A549 (cell line): ENCODE results near the gene CEP85L. TPM values are rescaled to one million over a fixed set of nuclear protein-coding genes. Genes with fewer than 3 reads are reported as not detected.

Experiments used
- ATAC-seq, 2 experiments: fragments of 200-7000 bp in 1 of 2; fragments of >200 bp in 1 of 2; cut with Nextera tagmentation in 1 of 2; cut with Tn5 transposase in 1 of 2; 3 replicates each; pipeline versions ENCODE4 v1.8.0 to v1.9.1; 2018 to 2020; ENCODE audit warnings: mild to moderate bottlenecking in 1 of 2, moderate library complexity in 1 of 2
- CTCF ChIA-PET: fragments of 300-600 bp; sonication (Branson Sonifier 250); formaldehyde crosslinking; extraction: SDS; loops from one replicate; lab custom pipeline; 2021; ENCODE audit warnings: antibody characterized with exemption, inconsistent platforms; lab: Yijun Ruan, JAX
- POLR2A ChIA-PET: fragments of 350-600 bp; formaldehyde crosslinking; extraction: SDS; loops from one replicate; lab custom pipeline; 2021; ENCODE audit warnings: antibody characterized with exemption, inconsistent platforms; lab: Yijun Ruan, JAX
- DNase-seq, 2 experiments: peaks; one replicate each; pipeline versions ENCODE4 v3.0.0 to v3.0.0-alpha.2; 2011 to 2016; ENCODE audit warnings: low read depth in 1 of 2, low spot score in 1 of 2
- FAIRE-seq: peaks from 2 replicates; lab custom pipeline; 2011; peaks lifted over from hg19 to GRCh38; lab: Jason Lieb, UNC
- H3K27ac ChIP-seq, 2 experiments: fragments of >200 bp; sonication (Bioruptor Twin); formaldehyde crosslinking; 3 replicates each; pipeline ENCODE4 v1.5.1; 2016 to 2017
- H3K4me1 ChIP-seq: fragments of >200 bp; sonication (Bioruptor Twin); formaldehyde crosslinking; 3 replicates; pipeline ENCODE4 v1.6.1; 2016
- H3K4me2 ChIP-seq: fragments of >200 bp; sonication (Bioruptor Twin); formaldehyde crosslinking; 3 replicates; pipeline ENCODE4 v1.6.1; 2016
- H3K4me3 ChIP-seq: fragments of >200 bp; sonication (Bioruptor Twin); formaldehyde crosslinking; 3 replicates; pipeline ENCODE4 v1.5.1; 2016
- H3K9me3 ChIP-seq: fragments of >200 bp; sonication (Bioruptor Twin); formaldehyde crosslinking; 3 replicates; pipeline ENCODE4 v1.6.1; 2016
- ATOH8 ChIP-seq: fragments of 250-450 bp; sonication (Bioruptor Pico); IDR thresholded peaks from 2 replicates; pipeline ENCODE4 v1.5.0; 2020; ENCODE audit warnings: low read depth, mild to moderate bottlenecking, moderate library complexity
- BHLHE40 ChIP-seq: IDR thresholded peaks from 2 replicates; pipeline ENCODE4 v1.6.1; 2012; ENCODE audit warnings: low read depth, low read length, inconsistent platforms
- CBX2 ChIP-seq: fragments of 200-600 bp; sonication (generic); IDR thresholded peaks from 2 replicates; pipeline ENCODE4 v1.6.1; 2016; ENCODE audit warnings: low read depth, mild to moderate bottlenecking, borderline replicate concordance
- CHD2 ChIP-seq: fragments of 150-350 bp; IDR thresholded peaks from 2 replicates; pipeline ENCODE4 v1.6.1; 2014; ENCODE audit warnings: low read length; ENCODE audit not compliant: partially characterized antibody
- CHD4 ChIP-seq: fragments of 200-600 bp; sonication (generic); IDR thresholded peaks from 2 replicates; pipeline ENCODE4 v1.6.1; 2016; ENCODE audit warnings: antibody characterized with exemption, mild to moderate bottlenecking, borderline replicate concordance
- CTCF ChIP-seq: fragments of >200 bp; sonication (Bioruptor Twin); formaldehyde crosslinking; IDR thresholded peaks from 3 replicates; pipeline ENCODE4 v1.5.1; 2016
- EHF ChIP-seq: fragments of 250-450 bp; sonication (Bioruptor Pico); IDR thresholded peaks from 2 replicates; pipeline ENCODE4 v1.5.0; 2020; ENCODE audit warnings: mild to moderate bottlenecking
- ELK1 ChIP-seq: fragments of 150-350 bp; IDR thresholded peaks from 2 replicates; pipeline ENCODE4 v1.6.1; 2014; ENCODE audit warnings: low read depth, mild to moderate bottlenecking, low read length
- EP300 ChIP-seq, 2 experiments: fragments of >200 bp; sonication (Bioruptor Twin); formaldehyde crosslinking; IDR thresholded peaks; 2 replicates in 1 of 2; 3 replicates in 1 of 2; pipeline ENCODE4 v1.6.1; 2016 to 2017
- FOSB ChIP-seq: fragments of 250-450 bp; sonication (Bioruptor Pico); IDR thresholded peaks from 2 replicates; pipeline ENCODE4 v1.5.0; 2020; ENCODE audit warnings: mild to moderate bottlenecking, moderate library complexity
- FOSL2 ChIP-seq, 2 experiments: fragments of 450-650 bp in 1 of 2; fragments of >200 bp in 1 of 2; sonication (Bioruptor Twin) in 1 of 2; formaldehyde crosslinking; IDR thresholded peaks; 2 replicates each; pipeline versions ENCODE4 v1.5.0 to v1.6.1; 2016 to 2020; ENCODE audit warnings: mild to moderate bottlenecking in 1 of 2, moderate library complexity in 1 of 2
- HDAC2 ChIP-seq: fragments of 200-600 bp; sonication (generic); IDR thresholded peaks from 2 replicates; pipeline ENCODE4 v1.6.1; 2016
- HOXB13 ChIP-seq: fragments of 250-450 bp; sonication (Bioruptor Pico); IDR thresholded peaks from 2 replicates; pipeline ENCODE4 v1.5.0; 2020; ENCODE audit warnings: low read depth, mild to moderate bottlenecking, moderate library complexity
- MAFK ChIP-seq: fragments of 450-650 bp; IDR thresholded peaks from 2 replicates; pipeline ENCODE4 v1.6.1; 2014; ENCODE audit not compliant: partially characterized antibody
- NPAS2 ChIP-seq: fragments of 250-450 bp; sonication (Bioruptor Pico); IDR thresholded peaks from 2 replicates; pipeline ENCODE4 v1.8.0; 2022; ENCODE audit warnings: mild to moderate bottlenecking, moderate library complexity, borderline replicate concordance
- POLR2AphosphoS2 ChIP-seq: conservative IDR thresholded peaks from 2 replicates; pipeline ENCODE4 v1.6.1; 2012; ENCODE audit warnings: low read length, improper control_type of control experiment, inconsistent platforms
- RAD21 ChIP-seq, 2 experiments: fragments of >200 bp in 1 of 2; sonication (Bioruptor Twin) in 1 of 2; formaldehyde crosslinking in 1 of 2; IDR thresholded peaks in 1 of 2; conservative IDR thresholded peaks in 1 of 2; 2 replicates in 1 of 2; 3 replicates in 1 of 2; pipeline ENCODE4 v1.6.1; 2012 to 2018; ENCODE audit warnings: inconsistent platforms in 1 of 2
- REST ChIP-seq: fragments of 200-600 bp; sonication (generic); IDR thresholded peaks from 2 replicates; pipeline ENCODE4 v1.6.1; 2016; ENCODE audit warnings: antibody characterized with exemption, mild to moderate bottlenecking, moderate library complexity
- RFX5 ChIP-seq: fragments of 450-650 bp; IDR thresholded peaks from 2 replicates; pipeline ENCODE4 v1.7.1; 2014; ENCODE audit warnings: antibody characterized with exemption, mild to moderate bottlenecking, moderate library complexity
- SREBF2 ChIP-seq: fragments of 450-650 bp; IDR thresholded peaks from 2 replicates; pipeline ENCODE4 v1.6.1; 2014; ENCODE audit warnings: mild to moderate bottlenecking, moderate library complexity
- TFCP2L1 ChIP-seq: fragments of 250-450 bp; sonication (Bioruptor Pico); IDR thresholded peaks from 2 replicates; pipeline ENCODE4 v1.5.0; 2021; ENCODE audit warnings: mild to moderate bottlenecking
- TP53 ChIP-seq: fragments of 250-450 bp; sonication (Bioruptor Pico); IDR thresholded peaks from 2 replicates; pipeline ENCODE4 v1.5.0; 2021; ENCODE audit warnings: mild to moderate bottlenecking, moderate library complexity
- ZNF302 ChIP-seq: fragments of 250-450 bp; sonication (Bioruptor Pico); IDR thresholded peaks from 2 replicates; pipeline ENCODE4 v1.9.0; 2021; ENCODE audit warnings: inconsistent platforms, mild to moderate bottlenecking, moderate library complexity
- WGBS: methylation state at CpG from one replicate; pipeline ENCODE4 v1.1.6; 2017; ENCODE audit errors: missing lambda C conversion rate; 5-methylcytosine and 5-hydroxymethylcytosine counted together
- polyA plus RNA-seq, 4 experiments: library from polyadenylated mRNA; depleted of rRNA in 3 of 4; stranded (reverse); fragments of >200 nt; fragmentation: RNase III in 1 of 4; extraction: RNeasy Plus Mini Kit Qiagen cat#74134 plus additional on column Dnase treatment in 1 of 4; gene quantifications; 2 replicates in 3 of 4; 3 replicates in 1 of 4; pipeline ENCODE4 v1.2.3, GENCODE V29; 2011 to 2017
- TF ChIP-seq, protein P1 (sequence below): IDR thresholded peaks from 2 replicates; pipeline ENCODE4 v1.6.1; 2012
- TF ChIP-seq, protein P2 (sequence below): fragments of 450-650 bp; IDR thresholded peaks from 2 replicates; pipeline ENCODE4 v1.6.1; 2014; ENCODE audit warnings: antibody characterized with exemption
- TF ChIP-seq, protein P3 (sequence below): IDR thresholded peaks from 2 replicates; pipeline ENCODE4 v1.6.1; 2012; ENCODE audit warnings: low read depth, borderline replicate concordance

The CEP85L gene
- polyA plus RNA-seq, 2 of the 4 experiments (the other 2 are of a cell fraction): 1.3 to 3.4 TPM

- Histone ChIP-seq H3K4me2 (no peak overlapping the region), H3K9me3 (no peaks in the 10 kb centered on the region), H3K4me3 (no peak overlapping the region), H3K4me1 (no peaks in the 10 kb centered on the region), H3K27ac (no peak overlapping the region)
- POLR2A ChIA-PET: no interaction called here
- WGBS: 78% methylated on average over 1 of the region's 1 CpG
- no peak for FAIRE-seq
- CTCF ChIA-PET: no interaction called here
- DNase-seq: no peak
- no peak for ATAC-seq
- TF ChIP-seq, protein P1, sequence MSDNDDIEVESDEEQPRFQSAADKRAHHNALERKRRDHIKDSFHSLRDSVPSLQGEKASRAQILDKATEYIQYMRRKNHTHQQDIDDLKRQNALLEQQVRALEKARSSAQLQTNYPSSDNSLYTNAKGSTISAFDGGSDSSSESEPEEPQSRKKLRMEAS: no peak
- TF ChIP-seq FOSL2 (IDR thresholded peaks at IDR 0.05) (no peak), FOSL2 (CRISPR knock-in tag; IDR thresholded peaks at IDR 0.05) (no peak), REST (no peak), CHD2 (no peak), BHLHE40 (no peak), POLR2AphosphoS2 (no peak), TP53 (CRISPR knock-in tag) (no peak), MAFK (no peak), CBX2 (no peak), CTCF (no peak), NPAS2 (CRISPR knock-in tag) (no peak), FOSB (CRISPR knock-in tag) (no peak), EP300 (IDR thresholded peaks at IDR 0.05) (no peak)
- TF ChIP-seq, protein P2, sequence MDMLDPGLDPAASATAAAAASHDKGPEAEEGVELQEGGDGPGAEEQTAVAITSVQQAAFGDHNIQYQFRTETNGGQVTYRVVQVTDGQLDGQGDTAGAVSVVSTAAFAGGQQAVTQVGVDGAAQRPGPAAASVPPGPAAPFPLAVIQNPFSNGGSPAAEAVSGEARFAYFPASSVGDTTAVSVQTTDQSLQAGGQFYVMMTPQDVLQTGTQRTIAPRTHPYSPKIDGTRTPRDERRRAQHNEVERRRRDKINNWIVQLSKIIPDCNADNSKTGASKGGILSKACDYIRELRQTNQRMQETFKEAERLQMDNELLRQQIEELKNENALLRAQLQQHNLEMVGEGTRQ: no peak
- TF ChIP-seq, protein P3, sequence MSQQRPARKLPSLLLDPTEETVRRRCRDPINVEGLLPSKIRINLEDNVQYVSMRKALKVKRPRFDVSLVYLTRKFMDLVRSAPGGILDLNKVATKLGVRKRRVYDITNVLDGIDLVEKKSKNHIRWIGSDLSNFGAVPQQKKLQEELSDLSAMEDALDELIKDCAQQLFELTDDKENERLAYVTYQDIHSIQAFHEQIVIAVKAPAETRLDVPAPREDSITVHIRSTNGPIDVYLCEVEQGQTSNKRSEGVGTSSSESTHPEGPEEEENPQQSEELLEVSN: no peak
Measured at GRCh38 chr6:118668761-118669385, 17.5 kb upstream of the CEP85L start.

GRCh38 chr6:118667988-118668387 is 16.6 kb upstream of the CEP85L start:
- Histone ChIP-seq H3K9me3 (no peaks in the 10 kb centered on the region), H3K27ac (no peak overlapping the region), H3K4me1 (no peaks in the 10 kb centered on the region), H3K4me2 (no peak overlapping the region), H3K4me3 (no peak overlapping the region)
- ChIA-PET POLR2A (no interaction called here), CTCF (no interaction called here)
- WGBS: 33% methylated on average over 1 of the region's 1 CpG
- DNase-seq (no peak), FAIRE-seq (no peak), ATAC-seq (no peak)
- TF ChIP-seq FOSB (CRISPR knock-in tag) (no peak), EHF (no peak), ZNF302 (CRISPR knock-in tag) (no peak), HDAC2 (no peak), SREBF2 (no peak), TFCP2L1 (CRISPR knock-in tag) (no peak), ELK1 (no peak), POLR2AphosphoS2 (no peak), HOXB13 (CRISPR knock-in tag) (no peak), CBX2 (no peak), RAD21 (conservative IDR thresholded peaks at IDR 0.05 in 1 of 2, IDR thresholded peaks at IDR 0.05 in 1 of 2) (no peak), ATOH8 (CRISPR knock-in tag) (no peak), CHD4 (no peak), RFX5 (no peak)
